ENCODE data around the gene SPATA22.

Gene SPATA22

GRCh38 chr17:3501344-3501743 lies 29.7 kb upstream of the SPATA22 start:
- no peak for DNase-seq (ENCODE audit: low read depth)
- in situ Hi-C loops (cut with HindIII; ENCODE audit: low sequenced_read_pairs) = no loop called here
- TF ChIP-seq CTCF (IDR thresholded peaks at IDR 0.05; ENCODE audit: low read depth, low read length, missing control alignments) = no peak
- H3K4me3 ChIP-seq (ENCODE audit: low read depth, low read length) = no peak overlapping the region

GRCh38 chr17:3497101-3497500 lies 25.5 kb upstream of the SPATA22 start:
- no peak for TF ChIP-seq CTCF (IDR thresholded peaks at IDR 0.05; ENCODE audit: low read depth, low read length, missing control alignments)
- in situ Hi-C loops (cut with HindIII; ENCODE audit: low sequenced_read_pairs) = no loop called here
- H3K4me3 ChIP-seq (ENCODE audit: low read depth, low read length) = no peak overlapping the region
- no peak for DNase-seq (ENCODE audit: low read depth)

GRCh38 chr17:3485481-3486068 lies 14.0 kb upstream of the SPATA22 start:
- DNase-seq (ENCODE audit: low read depth) = no peak
- TF ChIP-seq CTCF (IDR thresholded peaks at IDR 0.05; ENCODE audit: low read depth, low read length, missing control alignments) = no peak
- H3K4me3 ChIP-seq (ENCODE audit: low read depth, low read length) = no peak overlapping the region
- in situ Hi-C loops (cut with HindIII; ENCODE audit: low sequenced_read_pairs) = no loop called here

GRCh38 chr17:3482852-3483251 lies 11.2 kb upstream of the SPATA22 start:
- no peak overlapping the region for H3K4me3 ChIP-seq (ENCODE audit: low read depth, low read length)
- TF ChIP-seq CTCF (IDR thresholded peaks at IDR 0.05; ENCODE audit: low read depth, low read length, missing control alignments) = no peak
- DNase-seq (ENCODE audit: low read depth) = no peak
- in situ Hi-C loops (cut with HindIII; ENCODE audit: low sequenced_read_pairs) = no loop called here

- in situ Hi-C loops (cut with HindIII; ENCODE audit: low sequenced_read_pairs) = no loop called here
- no peak overlapping the region for H3K4me3 ChIP-seq (ENCODE audit: low read depth, low read length)
- DNase-seq (ENCODE audit: low read depth) = no peak
- no peak for TF ChIP-seq CTCF (IDR thresholded peaks at IDR 0.05; ENCODE audit: low read depth, low read length, missing control alignments)
Observed at GRCh38 chr17:3479988-3480387, 8.4 kb upstream of the SPATA22 start.

- no peak for DNase-seq (ENCODE audit: low read depth)
- no peak within 1 kb of the TSS for H3K4me3 ChIP-seq (ENCODE audit: low read depth, low read length)
- in situ Hi-C loops (cut with HindIII; ENCODE audit: low sequenced_read_pairs) = no loop called here
- TF ChIP-seq CTCF (IDR thresholded peaks at IDR 0.05; ENCODE audit: low read depth, low read length, missing control alignments) = no peak
Observed at GRCh38 chr17:3475812-3476610, 4.4 kb upstream of the SPATA22 start, which contains the start of gene ASPA. Gene ASPA, plus strand, starts transcription at chr17:3475997. Its CDS starts 163 bp downstream, at chr17:3476160.

All from astrocyte of the cerebellum (primary cell).